MCF 10A (cell line): ENCODE data around the gene ZMYM1. TPM values are rescaled to one million over a fixed set of nuclear protein-coding genes. Genes with fewer than 3 reads are reported as not detected.

ENCODE experiments used
- BruUV-seq: library from RNA; stranded (reverse); fragments of 400-500 nt; replicated peaks from 2 replicates; lab custom pipeline; 2021; lab: Mats Ljungman, UMichigan
- CTCF ChIA-PET: fragments of 300-600 bp; sonication (Branson Sonifier 250); formaldehyde crosslinking; extraction: SDS; loops from one replicate; lab custom pipeline; 2021; ENCODE audit warnings: antibody characterized with exemption, inconsistent platforms; lab: Yijun Ruan, JAX
- POLR2A ChIA-PET: fragments of 300-600, 350-650 bp; sonication (Branson Sonifier 250); formaldehyde crosslinking; extraction: SDS; loops from one replicate; lab custom pipeline; 2020; ENCODE audit warnings: antibody characterized with exemption, inconsistent platforms; lab: Yijun Ruan, JAX
- DNase-seq: peaks from one replicate; pipeline ENCODE4 v3.0.0-alpha.2; 2018; ENCODE audit not compliant: unreplicated experiment
- H3K27ac Mint-ChIP-seq: one replicate; pipeline ENCODE4 v1.8.0; 2022; ENCODE audit warnings: mild to moderate bottlenecking, low read depth, mixed read lengths; ENCODE audit not compliant: unreplicated experiment
- H3K27me3 Mint-ChIP-seq: one replicate; pipeline ENCODE4 v1.8.0; 2022; ENCODE audit warnings: mixed read lengths; ENCODE audit not compliant: insufficient read depth, unreplicated experiment
- H3K36me3 Mint-ChIP-seq: one replicate; pipeline ENCODE4 v1.8.0; 2022; ENCODE audit warnings: mild to moderate bottlenecking, moderate library complexity, mixed read lengths; ENCODE audit not compliant: insufficient read depth, unreplicated experiment
- H3K4me1 Mint-ChIP-seq: one replicate; pipeline ENCODE4 v1.8.0; 2022; ENCODE audit warnings: mixed read lengths; ENCODE audit not compliant: insufficient read depth, unreplicated experiment
- H3K4me3 Mint-ChIP-seq: one replicate; pipeline ENCODE4 v1.8.0; 2022; ENCODE audit warnings: mild to moderate bottlenecking, moderate library complexity, mixed read lengths; ENCODE audit not compliant: unreplicated experiment
- H3K9me3 Mint-ChIP-seq: one replicate; pipeline ENCODE4 v1.8.0; 2022; ENCODE audit warnings: mixed read lengths; ENCODE audit not compliant: unreplicated experiment
- intact Hi-C: fragments of 100-400 bp; cut with micrococcal nuclease; formaldehyde crosslinking; loops from 2 replicates; pipeline ENCODE4 v1.14.1; 2022
- total RNA-seq: library from RNA; stranded (reverse); gene quantifications from 2 replicates; pipeline ENCODE4 v1.2.3, GENCODE V29; 2022
- TF ChIP-seq, protein P1 (sequence below): fragments of 200-600 bp; IDR thresholded peaks from one replicate; pipeline ENCODE4 v1.8.0; 2022; ENCODE audit warnings: antibody characterized with exemption, mild to moderate bottlenecking; ENCODE audit not compliant: unreplicated experiment

The ZMYM1 gene
- total RNA-seq, 1 experiment from 2014 or later = 21.2 TPM

DNA sequence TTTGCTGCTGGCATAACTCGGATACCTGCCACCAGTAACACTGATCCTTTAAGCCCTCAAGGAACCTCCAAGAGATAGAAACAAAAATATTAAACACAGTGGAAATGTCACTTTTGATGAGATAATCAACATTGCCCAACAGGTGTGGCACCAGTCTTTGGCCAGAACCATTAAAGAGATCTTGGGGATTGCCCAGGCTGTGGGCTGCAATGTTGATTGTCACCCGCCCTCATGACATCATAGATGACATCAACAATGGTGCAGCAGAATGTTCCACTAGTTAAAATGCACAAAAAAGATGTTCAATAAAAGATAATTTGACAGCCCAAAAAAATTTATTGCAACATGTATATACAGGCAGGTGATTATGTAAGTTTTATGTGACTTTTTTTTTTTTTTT is 20.2 kb upstream of the ZMYM1 start:
- Mint-ChIP-seq H3K4me3 (no peak overlapping the region), H3K4me1 (peaks cover 6% of the 10 kb centered on the region), H3K36me3 (no peaks in the 10 kb centered on the region), H3K27me3 (peaks cover 23% of the 10 kb centered on the region), H3K9me3 (no peaks in the 10 kb centered on the region), H3K27ac (no peak overlapping the region)
- POLR2A ChIA-PET = no interaction called here
- no peak for DNase-seq
- BruUV-seq = no TSS peak
- CTCF ChIA-PET = no interaction called here
- intact Hi-C loops = no loop called here
- TF ChIP-seq, protein P1, sequence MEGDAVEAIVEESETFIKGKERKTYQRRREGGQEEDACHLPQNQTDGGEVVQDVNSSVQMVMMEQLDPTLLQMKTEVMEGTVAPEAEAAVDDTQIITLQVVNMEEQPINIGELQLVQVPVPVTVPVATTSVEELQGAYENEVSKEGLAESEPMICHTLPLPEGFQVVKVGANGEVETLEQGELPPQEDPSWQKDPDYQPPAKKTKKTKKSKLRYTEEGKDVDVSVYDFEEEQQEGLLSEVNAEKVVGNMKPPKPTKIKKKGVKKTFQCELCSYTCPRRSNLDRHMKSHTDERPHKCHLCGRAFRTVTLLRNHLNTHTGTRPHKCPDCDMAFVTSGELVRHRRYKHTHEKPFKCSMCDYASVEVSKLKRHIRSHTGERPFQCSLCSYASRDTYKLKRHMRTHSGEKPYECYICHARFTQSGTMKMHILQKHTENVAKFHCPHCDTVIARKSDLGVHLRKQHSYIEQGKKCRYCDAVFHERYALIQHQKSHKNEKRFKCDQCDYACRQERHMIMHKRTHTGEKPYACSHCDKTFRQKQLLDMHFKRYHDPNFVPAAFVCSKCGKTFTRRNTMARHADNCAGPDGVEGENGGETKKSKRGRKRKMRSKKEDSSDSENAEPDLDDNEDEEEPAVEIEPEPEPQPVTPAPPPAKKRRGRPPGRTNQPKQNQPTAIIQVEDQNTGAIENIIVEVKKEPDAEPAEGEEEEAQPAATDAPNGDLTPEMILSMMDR = no peak

DNA sequence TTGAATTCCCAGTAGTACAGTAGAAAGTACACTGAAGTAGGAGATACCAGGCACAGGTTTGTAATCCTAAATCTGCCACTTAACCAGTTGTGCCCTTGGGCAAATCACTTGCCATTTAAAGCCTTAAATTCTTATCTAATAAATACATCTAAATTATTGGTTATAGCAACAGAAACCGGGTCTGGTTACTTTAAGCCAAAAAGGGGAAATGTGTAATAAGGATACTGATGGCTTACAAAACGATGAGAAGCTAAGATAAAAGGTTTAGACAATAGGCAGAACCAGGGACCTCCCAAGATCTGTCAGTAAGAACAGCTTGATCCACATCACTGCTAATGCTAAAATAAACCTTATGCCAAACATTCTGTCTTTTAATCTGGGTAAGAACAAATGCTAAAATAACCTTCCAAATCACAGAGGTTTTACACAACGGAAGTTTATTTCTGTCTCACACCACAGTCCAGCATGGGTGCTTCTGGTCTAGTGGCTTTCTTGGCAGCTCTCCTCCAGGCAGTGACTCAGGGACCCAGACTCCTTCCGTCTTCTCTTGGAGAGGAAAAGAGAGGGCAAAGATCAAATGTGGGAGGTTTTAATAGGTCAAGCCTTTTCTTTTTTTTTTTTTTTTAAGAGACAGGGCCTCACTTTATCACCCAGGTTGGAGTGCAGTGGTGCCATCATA is 16.5 kb upstream of the ZMYM1 start:
- no TSS peak for BruUV-seq
- Mint-ChIP-seq H3K36me3 (no peaks in the 10 kb centered on the region), H3K4me1 (peaks cover 6% of the 10 kb centered on the region), H3K4me3 (no peak overlapping the region), H3K27me3 (peaks cover 14% of the 10 kb centered on the region), H3K9me3 (no peaks in the 10 kb centered on the region), H3K27ac (no peak overlapping the region)
- CTCF ChIA-PET = interaction anchor here (0.6 kb wide), 1 partner anchor 91 kb away, joined by 3 read pairs; no protein-coding TSS in a partner anchor
- POLR2A ChIA-PET = interaction anchor here (1.5 kb wide), 1 partner anchor 16 kb away, joined by 4 read pairs; the partner anchor contains the start of gene ZMYM1
- DNase-seq = peak; percentile 53
- TF ChIP-seq, protein P1 = no peak
- intact Hi-C loops = no loop called here

DNA sequence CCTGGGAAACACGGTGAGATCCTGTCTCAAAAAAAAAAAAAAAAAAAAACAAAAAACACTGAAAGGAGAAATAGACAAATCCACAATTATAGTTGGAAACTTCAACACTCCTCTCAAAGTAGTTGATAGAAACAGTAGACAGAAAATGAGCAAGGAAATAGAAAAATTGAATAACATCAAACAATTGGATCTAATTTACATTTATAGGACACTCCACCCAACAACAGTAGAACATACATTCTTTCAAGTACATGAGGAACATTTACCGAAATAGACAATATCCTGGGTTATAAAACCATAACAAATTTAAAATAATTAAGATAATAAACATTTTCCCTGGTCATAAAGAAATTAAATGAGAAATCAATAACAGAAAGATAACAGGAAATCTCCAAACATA is 14.9 kb upstream of the ZMYM1 start:
- Mint-ChIP-seq H3K4me1 (no peaks in the 10 kb centered on the region), H3K9me3 (no peaks in the 10 kb centered on the region), H3K27me3 (no peaks in the 10 kb centered on the region), H3K27ac (no peak overlapping the region), H3K4me3 (no peak overlapping the region), H3K36me3 (no peaks in the 10 kb centered on the region)
- ChIA-PET POLR2A (interaction anchor here (0.8 kb wide), 1 partner anchor 27 kb away, joined by 3 read pairs; no protein-coding TSS in a partner anchor), CTCF (no interaction called here)
- no peak for DNase-seq
- intact Hi-C loops = no loop called here
- BruUV-seq = no TSS peak
- TF ChIP-seq, protein P1 = no peak

DNA sequence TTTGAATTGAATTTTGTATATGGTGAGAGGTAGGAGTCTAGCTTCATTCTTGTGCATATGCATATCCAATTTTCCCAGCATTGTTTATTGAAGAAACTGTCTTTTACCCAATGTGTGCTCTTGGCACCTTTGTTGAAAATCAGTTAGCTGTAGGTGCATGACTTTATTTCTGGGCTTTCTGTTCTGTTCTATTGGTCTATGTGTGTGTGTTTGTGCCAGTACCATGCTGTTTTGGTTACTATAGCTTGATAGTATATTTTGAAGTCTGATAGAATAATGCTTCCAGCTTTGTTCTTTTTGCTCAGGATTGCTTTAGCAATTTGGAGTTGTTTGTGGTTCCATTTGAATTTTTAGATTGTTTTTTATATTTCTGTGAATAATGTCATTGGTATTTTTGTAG is 9.4 kb upstream of the ZMYM1 start:
- intact Hi-C loops = no loop called here
- ChIA-PET CTCF (no interaction called here), POLR2A (interaction anchor here (1.5 kb wide), 1 partner anchor 10 kb away, joined by 4 read pairs; the partner anchor contains the start of gene ZMYM1)
- Mint-ChIP-seq H3K9me3 (no peaks in the 10 kb centered on the region), H3K36me3 (no peaks in the 10 kb centered on the region), H3K27me3 (peaks cover 14% of the 10 kb centered on the region), H3K27ac (no peak overlapping the region), H3K4me1 (peaks cover 6% of the 10 kb centered on the region), H3K4me3 (no peak overlapping the region)
- no TSS peak for BruUV-seq
- DNase-seq = no peak
- TF ChIP-seq, protein P1 = no peak
